Endodermal cell (in vitro differentiated cells): ENCODE results near the gene SLC2A5. TPM values are rescaled to one million over a fixed set of nuclear protein-coding genes. Genes with fewer than 3 reads are reported as not detected.
"Not testable (repeated sequence)": the region's sequence is repeated elsewhere in the genome, so short reads cannot be mapped to it uniquely, and the experiment has no call there.

Source experiments
- DNase-seq: peaks from one replicate; pipeline ENCODE4 v3.0.0-alpha.2; 2017
- H3K27ac ChIP-seq: 2 replicates; pipeline ENCODE4 v1.5.1; 2013; ENCODE audit warnings: mild to moderate bottlenecking, low read depth, low read length, moderate library complexity
- H3K27me3 ChIP-seq: 2 replicates; pipeline ENCODE4 v1.6.1; 2013; ENCODE audit warnings: mild to moderate bottlenecking, low read length, moderate library complexity; ENCODE audit not compliant: insufficient read depth, control insufficient read depth, poor library complexity, severe bottlenecking
- H3K36me3 ChIP-seq: 2 replicates; pipeline ENCODE4 v1.7.0; 2013; ENCODE audit warnings: mild to moderate bottlenecking, low read length, moderate library complexity; ENCODE audit not compliant: control insufficient read depth, insufficient read depth
- H3K4me1 ChIP-seq: one replicate; pipeline ENCODE4 v1.7.0; 2013; ENCODE audit warnings: low read length; ENCODE audit not compliant: control insufficient read depth, insufficient read depth
- H3K4me3 ChIP-seq: 2 replicates; pipeline ENCODE4 v1.5.1; 2013; ENCODE audit warnings: mild to moderate bottlenecking, low read length, moderate library complexity
- H3K9ac ChIP-seq: 2 replicates; pipeline ENCODE4 v1.6.1; 2013; ENCODE audit warnings: mild to moderate bottlenecking, low read length, moderate library complexity; ENCODE audit not compliant: poor library complexity, severe bottlenecking; ENCODE audit errors: extremely low read depth
- H3K9me3 ChIP-seq: 2 replicates; pipeline ENCODE4 v1.6.1; 2013; ENCODE audit warnings: mild to moderate bottlenecking, low read length, moderate library complexity; ENCODE audit not compliant: control insufficient read depth
- H3K27ac Mint-ChIP-seq: 2 replicates; pipeline ENCODE4 v1.8.0; 2020; ENCODE audit warnings: mixed read lengths
- H3K27me3 Mint-ChIP-seq: 2 replicates; pipeline ENCODE4 v1.8.0; 2021; ENCODE audit warnings: mild to moderate bottlenecking, mixed read lengths; ENCODE audit not compliant: insufficient read depth
- H3K36me3 Mint-ChIP-seq: 2 replicates; pipeline ENCODE4 v1.8.0; 2020; ENCODE audit warnings: low read depth, mixed read lengths
- H3K4me1 Mint-ChIP-seq: 2 replicates; pipeline ENCODE4 v1.8.0; 2020; ENCODE audit warnings: mixed read lengths
- H3K4me3 Mint-ChIP-seq: 2 replicates; pipeline ENCODE4 v1.8.0; 2020; ENCODE audit warnings: mild to moderate bottlenecking, moderate library complexity, mixed read lengths
- H3K9me3 Mint-ChIP-seq: 2 replicates; pipeline ENCODE4 v1.8.0; 2020; ENCODE audit warnings: mild to moderate bottlenecking, mixed read lengths
- CTCF ChIP-seq: fragments of 200-600 bp; sonication (generic); conservative IDR thresholded peaks from 2 replicates; pipeline ENCODE4 v1.5.0; 2021; ENCODE audit warnings: antibody characterized with exemption, mild to moderate bottlenecking
- WGBS, 2 experiments: methylation state at CpG; one replicate each; pipeline versions ENCODE4 v1.1.5 to v1.1.7; 2013; ENCODE audit warnings: missing lambda C conversion rate in 2 of 2, mixed read lengths in 1 of 2; ENCODE audit not compliant: insufficient coverage in 1 of 2, insufficient read length in 1 of 2; 5-methylcytosine and 5-hydroxymethylcytosine counted together
- total RNA-seq, 2 donors: library from RNA; stranded (reverse); fragmentation: NEBNext Ultra II Directional in 1 of 2; extraction: Animal tissue kit (Norgen Biotek cat#: 25700) in 1 of 2; gene quantifications; 2 replicates in 1 of 2; 3 replicates in 1 of 2; pipeline ENCODE4 v1.2.1, GENCODE V29; 2021

Gene SLC2A5
- total RNA-seq, 2 donors from 2014 or later, result not detected

- H3K27ac ChIP-seq, result no peak overlapping the region
- H3K9me3 Mint-ChIP-seq, result peaks cover 35% of the 10 kb centered on the region
- H3K9ac ChIP-seq, result no peak overlapping the region
Observed at GRCh38 chr1:9095818-9096217, 26.4 kb upstream of the SLC2A5 start.

GRCh38 chr1:9093996-9094595 lies 24.7 kb upstream of the SLC2A5 start:
- H3K9me3 Mint-ChIP-seq, result peaks cover 41% of the 10 kb centered on the region
- not testable (repeated sequence) for H3K27me3 Mint-ChIP-seq

More at GRCh38 chr1:9095818-9096217, 26.4 kb upstream of the SLC2A5 start:
- no peak overlapping the region for H3K27ac Mint-ChIP-seq
- no peaks in the 10 kb centered on the region for H3K27me3 Mint-ChIP-seq
- Histone ChIP-seq H3K27me3 (no peaks in the 10 kb centered on the region), H3K4me3 (no peak overlapping the region), H3K9me3 (peaks cover 22% of the 10 kb centered on the region), H3K36me3 (no peaks in the 10 kb centered on the region), H3K4me1 (no peaks in the 10 kb centered on the region)
- no peak overlapping the region for H3K4me3 Mint-ChIP-seq
- 97% methylated on average over 2 of the region's 2 CpGs; no CpG with 5 or more reads in 1 of the 2 experiments for WGBS, 2 experiments
- TF ChIP-seq CTCF, result no peak
- no peaks in the 10 kb centered on the region for H3K4me1 Mint-ChIP-seq
- peaks cover 8% of the 10 kb centered on the region for H3K36me3 Mint-ChIP-seq
- no peak for DNase-seq

GRCh38 chr1:9093581-9093980 lies 24.1 kb upstream of the SLC2A5 start:
- no peak for TF ChIP-seq CTCF
- peaks cover 2% of the 10 kb centered on the region for H3K27me3 Mint-ChIP-seq
- peaks cover 8% of the 10 kb centered on the region for H3K36me3 Mint-ChIP-seq
- H3K4me1 Mint-ChIP-seq, result no peaks in the 10 kb centered on the region
- 86 to 93% methylated on average over 6 of the region's 6 CpGs for WGBS, 2 experiments
- no peak overlapping the region for H3K9ac ChIP-seq
- H3K4me3 Mint-ChIP-seq, result no peak overlapping the region
- no peak for DNase-seq
- no peak overlapping the region for H3K27ac Mint-ChIP-seq
- no peaks in the 10 kb centered on the region for H3K4me1 ChIP-seq
- no peak overlapping the region for H3K4me3 ChIP-seq
- H3K36me3 ChIP-seq, result no peaks in the 10 kb centered on the region
- H3K9me3 Mint-ChIP-seq, result peaks cover 46% of the 10 kb centered on the region
- peaks cover 22% of the 10 kb centered on the region for H3K9me3 ChIP-seq
- no peak overlapping the region for H3K27ac ChIP-seq
- no peaks in the 10 kb centered on the region for H3K27me3 ChIP-seq

More at GRCh38 chr1:9093996-9094595, 24.7 kb upstream of the SLC2A5 start:
- H3K4me3 ChIP-seq, H3K9ac ChIP-seq, H3K4me1 Mint-ChIP-seq, H3K4me1 ChIP-seq, H3K36me3 ChIP-seq, DNase-seq, H3K27ac ChIP-seq, H3K4me3 Mint-ChIP-seq, H3K27ac Mint-ChIP-seq, H3K36me3 Mint-ChIP-seq, H3K27me3 ChIP-seq: not testable (repeated sequence)
- WGBS, 2 experiments, result 91 to 92% methylated on average over 18 of the region's 18 CpGs
- H3K9me3 ChIP-seq, result peaks cover 22% of the 10 kb centered on the region

- Histone ChIP-seq H3K27me3 (no peaks in the 10 kb centered on the region), H3K9ac (no peak overlapping the region), H3K4me1 (no peaks in the 10 kb centered on the region), H3K4me3 (no peak overlapping the region), H3K27ac (no peak overlapping the region), H3K9me3 (peaks cover 22% of the 10 kb centered on the region), H3K36me3 (no peaks in the 10 kb centered on the region)
- Mint-ChIP-seq H3K27me3 (peaks cover 2% of the 10 kb centered on the region), H3K9me3 (peaks cover 47% of the 10 kb centered on the region), H3K4me1 (no peaks in the 10 kb centered on the region), H3K27ac (no peak overlapping the region), H3K4me3 (no peak overlapping the region), H3K36me3 (peaks cover 8% of the 10 kb centered on the region)
- TF ChIP-seq CTCF, result no peak
- DNase-seq, result no peak
- WGBS, 2 experiments, result 93 to 94% methylated on average over 3 to 6 of the region's 6 CpGs
Observed at GRCh38 chr1:9093091-9093490, 23.7 kb upstream of the SLC2A5 start.
